Right lobe of liver (tissue), 6 donors: ENCODE data around the gene CD320. TPM values are rescaled to one million over a fixed set of nuclear protein-coding genes. Genes with fewer than 3 reads are reported as not detected.
"Not testable (repeated sequence)": the region's sequence is repeated elsewhere in the genome, so short reads cannot be mapped to it uniquely, and the experiment has no call there.

Experiments
- ATAC-seq, 4 donors: fragments of 200-7000 bp; cut with Tn5 transposase; one replicate each; pipeline ENCODE4 v1.9.1; 2020; ENCODE audit warnings: mild to moderate bottlenecking in 4 of 4, moderate library complexity in 4 of 4
- DNase-seq, 3 donors: peaks; one replicate each; pipeline ENCODE4 v3.0.0-alpha.2; 2020
- H3K27ac ChIP-seq, 3 donors: fragments of 200-600 bp; one replicate each; pipeline ENCODE4 v1.8.0; 2022
- H3K27me3 ChIP-seq, 2 donors: fragments of 200-600 bp; one replicate each; pipeline ENCODE4 v1.8.0; 2022
- H3K36me3 ChIP-seq, 4 donors: fragments of 200-600 bp; sonication (generic) in 1 of 4; one replicate each; pipeline versions ENCODE4 v1.5.1 to v1.8.0; 2017 to 2022; ENCODE audit warnings: control low read depth in 1 of 4
- H3K4me1 ChIP-seq, 4 donors: fragments of 200-600 bp; sonication (generic) in 1 of 4; one replicate each; pipeline versions ENCODE4 v1.5.1 to v1.8.0; 2017 to 2022; ENCODE audit warnings: control low read depth in 1 of 4
- H3K4me3 ChIP-seq, 3 donors: fragments of 200-600 bp; one replicate each; pipeline ENCODE4 v1.8.0; 2022
- H3K9me3 ChIP-seq, 4 donors: fragments of 200-600 bp; sonication (generic) in 1 of 4; one replicate each; pipeline versions ENCODE4 v1.5.1 to v1.8.0; 2017 to 2022; ENCODE audit warnings: control low read depth in 1 of 4
- CTCF ChIP-seq, 4 donors: fragments of 200-600 bp in 3 of 4; fragments of 450-650 bp in 1 of 4; IDR thresholded peaks; one replicate each; pipeline versions ENCODE4 v1.5.1 to v1.8.0; 2016 to 2022; ENCODE audit warnings: antibody characterized with exemption in 4 of 4, mild to moderate bottlenecking in 2 of 4
- POLR2A ChIP-seq: fragments of 450-650 bp; IDR thresholded peaks from one replicate; pipeline ENCODE4 v1.6.1; 2017; ENCODE audit warnings: antibody characterized with exemption, mild to moderate bottlenecking
- WGBS: methylation state at CpG from one replicate; pipeline ENCODE4 v1.1.6; 2018; ENCODE audit warnings: low coverage, low lambda C conversion rate; ENCODE audit not compliant: insufficient coverage; ENCODE audit errors: missing lambda C conversion rate; 5-methylcytosine and 5-hydroxymethylcytosine counted together
- intact Hi-C, 2 donors: fragments of 100-400 bp; cut with DNase I; formaldehyde crosslinking; loops; one replicate each; pipeline versions ENCODE4 v1.11.2 to v1.14.1; 2022
- total RNA-seq, 6 experiments: library from RNA; depleted of rRNA in 2 of 6; stranded (reverse); fragments of >200 nt in 2 of 6; fragmentation: NEBNext Ultra II Directional in 3 of 6; extraction: Animal tissue kit (Norgen Biotek cat#: 25700) in 3 of 6; gene quantifications; one replicate each; pipeline versions ENCODE4 v1.1.0 to v1.2.4, GENCODE V29; 2016 to 2023
- donor health status: DM: no; HTN: yes; CAD: no.
- donor health status: DM: no; HTN: no; CAD: no.
- donor health status: DM: no; HTN: no; CAD: no.
- donor health status: DM: no; HTN: yes; CAD: no.
- donor health status: DM: no; HTN: yes; CAD: no.

Gene CD320
- total RNA-seq, 6 experiments from 2014 or later = 8.8 to 43.2 (median 11.5) TPM

DNA sequence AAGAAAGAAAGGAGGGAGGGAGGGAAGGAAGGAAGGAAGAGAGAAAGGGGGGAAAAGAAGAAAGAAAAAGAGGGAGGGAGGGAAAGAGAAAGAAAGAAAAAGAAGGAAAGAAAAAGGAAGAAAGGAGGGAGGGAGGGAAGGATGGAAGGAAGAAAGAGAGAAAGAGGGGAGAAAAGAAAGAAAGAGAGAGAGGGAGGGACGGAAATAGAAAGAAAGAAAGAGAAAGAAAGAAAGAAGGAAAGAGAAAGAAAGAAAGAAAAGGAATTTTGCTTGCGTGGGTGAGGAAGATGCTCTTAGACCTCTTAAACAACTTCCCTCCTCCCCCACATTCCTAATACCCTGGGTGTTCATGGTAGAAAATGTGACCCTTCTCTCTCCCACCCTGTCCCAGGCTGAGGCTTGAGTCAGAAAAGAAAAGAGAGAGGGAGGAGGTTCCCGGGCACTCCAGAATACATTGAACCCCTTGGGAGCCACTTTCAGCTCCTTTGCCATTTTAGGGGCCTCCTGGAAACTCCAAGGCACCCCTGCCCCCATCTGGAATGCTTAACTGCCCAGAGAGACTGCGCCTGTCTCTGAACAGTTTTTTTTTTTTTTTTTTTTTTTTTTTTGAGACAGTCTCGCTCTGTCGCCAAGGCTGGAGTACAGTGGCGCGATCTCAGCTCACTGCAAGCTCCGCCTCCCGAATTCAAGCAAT is 44.1 kb upstream of the CD320 start:
- intact Hi-C loops = loop anchor here in 1 of 2 donors (10.0 kb wide), 1 partner anchor 53 kb away; no protein-coding TSS in a partner anchor
- Histone ChIP-seq H3K4me3 (no peak overlapping the region), H3K36me3 (no peaks in the 10 kb centered on the region), H3K4me1 (peaks cover 0 to 27% (median 12%) of the 10 kb centered on the region in 4 donors), H3K9me3 (no peaks in the 10 kb centered on the region), H3K27me3 (no peaks in the 10 kb centered on the region), H3K27ac (no peak overlapping the region)
- no peak for DNase-seq
- TF ChIP-seq POLR2A = no peak
- no peak for TF ChIP-seq CTCF (IDR thresholded peaks at IDR 0.05)
- ATAC-seq = no peak
- 67% methylated on average over 4 of the region's 10 CpGs for WGBS

- not testable (repeated sequence) for H3K4me3 ChIP-seq, H3K27me3 ChIP-seq, DNase-seq, H3K27ac ChIP-seq, H3K4me1 ChIP-seq, H3K9me3 ChIP-seq, H3K36me3 ChIP-seq, ATAC-seq
- 68% methylated on average over 6 of the region's 8 CpGs for WGBS
- intact Hi-C loops = loop anchor here in 1 of 2 donors (10.0 kb wide), 1 partner anchor 55 kb away; no protein-coding TSS in a partner anchor
Observed at GRCh38 chr19:8349629-8350372, 41.6 kb upstream of the CD320 start.

GRCh38 chr19:8343483-8343844 is 35.3 kb upstream of the CD320 start:
- 20% methylated on average over 2 of the region's 11 CpGs for WGBS
- no peak for TF ChIP-seq CTCF (IDR thresholded peaks at IDR 0.05)
- TF ChIP-seq POLR2A = no peak
- Histone ChIP-seq H3K4me1 (peaks cover 0 to 9% (median 0%) of the 10 kb centered on the region in 4 donors), H3K27ac (no peak overlapping the region), H3K36me3 (no peaks in the 10 kb centered on the region), H3K4me3 (peak overlapping the region in 2 of 3 donors; percentile 39 to 55), H3K9me3 (no peaks in the 10 kb centered on the region), H3K27me3 (no peaks in the 10 kb centered on the region)
- ATAC-seq = no peak
- intact Hi-C loops = no loop called here
- no peak for DNase-seq

DNA sequence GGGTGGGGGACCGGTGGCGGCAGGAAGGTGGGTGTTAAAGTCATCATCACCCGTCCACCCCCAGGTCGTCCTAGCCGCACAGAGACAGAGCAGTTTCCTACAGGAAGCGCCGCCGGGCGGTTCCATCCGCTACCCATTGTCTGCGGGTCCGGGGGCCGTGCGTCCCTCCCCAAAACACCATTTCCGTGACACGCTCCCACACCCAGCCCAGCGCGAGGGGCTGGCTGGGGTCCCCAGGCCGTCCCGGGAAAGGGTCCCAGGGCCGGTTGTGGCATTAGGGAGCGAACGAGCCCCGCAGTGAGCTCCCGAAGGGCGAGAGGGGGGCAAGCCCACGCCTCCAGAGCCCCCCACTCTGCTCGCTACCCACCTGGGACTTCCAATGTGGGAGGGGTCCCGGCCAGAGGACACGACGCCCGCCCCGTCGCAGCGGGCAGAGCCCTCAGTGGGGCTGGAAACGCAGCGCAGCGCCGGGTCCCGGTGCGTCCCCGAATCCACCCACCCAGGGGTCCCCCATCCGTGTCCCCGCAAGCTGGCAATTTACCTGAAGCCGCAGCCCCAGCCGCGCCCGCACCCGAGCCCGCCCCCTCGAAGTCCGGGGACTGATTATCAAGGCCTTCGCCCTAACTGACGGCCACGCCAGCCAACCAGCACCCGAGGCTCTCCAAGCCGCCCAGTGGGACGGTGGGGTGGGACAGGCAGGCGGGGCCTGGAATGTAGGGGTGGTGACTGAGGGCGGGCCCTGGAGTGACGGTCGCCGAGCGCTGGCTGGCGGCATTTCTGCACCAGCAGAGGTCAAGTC is 34.7 kb upstream of the CD320 start, which contains the start of gene KANK3:
Gene KANK3 (minus strand): TSS at position 579 of the 799 bp plus-strand sequence. CDS start 5,434 bp downstream, outside the sequence.
- intact Hi-C loops = no loop called here
- DNase-seq = peak; percentile 99 to 100 (median 99)
- peak; percentile 96 to 99 (median 98) for ATAC-seq
- 7% methylated on average over 25 of the region's 65 CpGs for WGBS
- Histone ChIP-seq H3K27me3 (no peaks in the 10 kb centered on the region), H3K4me3 (peak within 1 kb of the TSS; percentile 39 to 55 (median 52)), H3K4me1 (peaks cover 0 to 9% (median 0%) of the 10 kb centered on the region in 4 donors), H3K27ac (peak within 1 kb of the TSS; percentile 40 to 72 (median 68)), H3K36me3 (no peaks in the 10 kb centered on the region), H3K9me3 (no peaks in the 10 kb centered on the region)
- peak; percentile 74 for TF ChIP-seq POLR2A
- peak in 1 of 4 donors; percentile 7 for TF ChIP-seq CTCF (IDR thresholded peaks at IDR 0.05)
